Prostate gland (tissue), 2 donors: ENCODE data around the gene DOCK7. TPM values are rescaled to one million over a fixed set of nuclear protein-coding genes. Genes with fewer than 3 reads are reported as not detected.
A peak's percentile ranks its signal among the peaks of the same experiment; 100 is the strongest.
"Not testable (repeated sequence)": the region's sequence is repeated elsewhere in the genome, so short reads cannot be mapped to it uniquely, and the experiment has no call there.

Experiments
- DNase-seq: peaks from one replicate; pipeline ENCODE4 v3.0.0-alpha.2; 2019; ENCODE audit warnings: low spot score
- H3K27ac ChIP-seq, 2 donors: fragments of 200-600 bp; sonication (generic); 2 replicates each; pipeline ENCODE4 v1.5.1; 2017 to 2019
- H3K27me3 ChIP-seq: fragments of 200-600 bp; sonication (generic); replicated peaks from 2 replicates; pipeline ENCODE4 v1.5.1; 2019; ENCODE audit not compliant: insufficient read depth
- H3K36me3 ChIP-seq, 2 donors: fragments of 200-600 bp; sonication (generic); 1 replicate in 1 of 2; 2 replicates in 1 of 2; pipeline versions ENCODE4 v1.5.1 to v1.8.1; 2017 to 2019
- H3K4me1 ChIP-seq: fragments of 200-600 bp; sonication (generic); replicated peaks from 2 replicates; pipeline ENCODE4 v1.5.1; 2019
- H3K4me3 ChIP-seq, 2 donors: fragments of 200-600 bp; sonication (generic); 2 replicates each; pipeline ENCODE4 v1.5.1; 2017 to 2019
- H3K9me3 ChIP-seq: fragments of 200-600 bp; sonication (generic); 2 replicates; pipeline ENCODE4 v1.5.1; 2017
- POLR2A ChIP-seq: fragments of 450-650 bp; IDR thresholded peaks from one replicate; pipeline ENCODE4 v1.6.1; 2016; ENCODE audit warnings: antibody characterized with exemption, mild to moderate bottlenecking
- POLR2AphosphoS5 ChIP-seq: sonication (generic); formaldehyde crosslinking; IDR thresholded peaks from one replicate; pipeline ENCODE4 v1.6.1; 2017; ENCODE audit warnings: antibody characterized with exemption
- WGBS: methylation state at CpG from one replicate; pipeline ENCODE4 v1.1.5; 2018; 5-methylcytosine and 5-hydroxymethylcytosine counted together
- intact Hi-C: fragments of 100-400 bp; cut with DNase I; formaldehyde crosslinking; loops from one replicate; pipeline ENCODE4 v1.14.2; 2022
- total RNA-seq, 2 donors: library from RNA; depleted of rRNA; stranded (reverse); fragments of >200 nt; gene quantifications; one replicate each; pipeline ENCODE4 v1.1.0, GENCODE V29; 2016
- TF ChIP-seq, protein P1 (sequence below), 4 experiments: fragments of 200-600 bp in 2 of 4; fragments of 450-650 bp in 2 of 4; sonication (generic) in 2 of 4; IDR thresholded peaks; 1 replicate in 3 of 4; 2 replicates in 1 of 4; pipeline ENCODE4 v1.5.1; 2016 to 2019; ENCODE audit warnings: antibody characterized with exemption in 4 of 4, mild to moderate bottlenecking in 2 of 4, moderate library complexity in 2 of 4

Gene DOCK7
- total RNA-seq, 2 donors from 2014 or later: 43.4 to 56.4 TPM

DNA sequence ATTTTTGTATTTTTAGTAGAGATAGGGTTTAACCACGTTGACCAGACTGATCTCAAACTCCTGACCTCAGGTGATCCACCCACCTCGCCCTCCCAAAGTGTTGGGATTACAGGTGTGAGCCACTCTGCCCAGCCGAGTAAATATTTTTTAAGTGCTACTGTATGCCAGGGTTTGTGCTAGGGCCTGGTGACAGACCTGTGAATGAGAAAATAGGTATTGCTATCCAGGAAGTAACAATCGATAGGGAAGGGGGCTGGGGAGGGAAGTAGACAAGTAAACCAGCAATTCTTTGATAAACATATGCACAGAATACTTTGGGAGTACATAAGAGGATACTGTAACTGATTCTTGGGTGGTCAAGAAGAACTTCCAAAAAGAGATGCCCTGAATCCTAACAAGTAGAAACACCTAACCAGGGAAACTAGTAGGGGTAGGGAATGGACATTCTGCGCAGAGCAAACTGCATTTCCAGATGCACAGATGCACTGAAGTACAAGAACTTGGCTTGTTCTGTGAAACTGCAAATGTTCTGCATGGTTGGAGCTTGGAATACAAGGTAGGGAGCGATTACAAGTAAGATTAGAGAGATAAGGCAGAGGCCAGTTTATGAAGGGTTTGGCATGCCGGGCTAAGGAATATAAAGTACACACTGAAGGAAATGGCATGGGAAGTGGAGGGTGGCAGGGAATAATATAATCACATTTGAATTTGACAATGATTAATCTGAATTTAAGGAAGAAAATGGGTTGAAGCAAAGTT lies 19.0 kb upstream of the DOCK7 start:
- no peaks in the 10 kb centered on the region for H3K27me3 ChIP-seq
- 53% methylated on average over 6 of the region's 7 CpGs for WGBS
- H3K4me1 ChIP-seq: peaks cover 3% of the 10 kb centered on the region
- H3K36me3 ChIP-seq: no peaks in the 10 kb centered on the region
- TF ChIP-seq, protein P1, sequence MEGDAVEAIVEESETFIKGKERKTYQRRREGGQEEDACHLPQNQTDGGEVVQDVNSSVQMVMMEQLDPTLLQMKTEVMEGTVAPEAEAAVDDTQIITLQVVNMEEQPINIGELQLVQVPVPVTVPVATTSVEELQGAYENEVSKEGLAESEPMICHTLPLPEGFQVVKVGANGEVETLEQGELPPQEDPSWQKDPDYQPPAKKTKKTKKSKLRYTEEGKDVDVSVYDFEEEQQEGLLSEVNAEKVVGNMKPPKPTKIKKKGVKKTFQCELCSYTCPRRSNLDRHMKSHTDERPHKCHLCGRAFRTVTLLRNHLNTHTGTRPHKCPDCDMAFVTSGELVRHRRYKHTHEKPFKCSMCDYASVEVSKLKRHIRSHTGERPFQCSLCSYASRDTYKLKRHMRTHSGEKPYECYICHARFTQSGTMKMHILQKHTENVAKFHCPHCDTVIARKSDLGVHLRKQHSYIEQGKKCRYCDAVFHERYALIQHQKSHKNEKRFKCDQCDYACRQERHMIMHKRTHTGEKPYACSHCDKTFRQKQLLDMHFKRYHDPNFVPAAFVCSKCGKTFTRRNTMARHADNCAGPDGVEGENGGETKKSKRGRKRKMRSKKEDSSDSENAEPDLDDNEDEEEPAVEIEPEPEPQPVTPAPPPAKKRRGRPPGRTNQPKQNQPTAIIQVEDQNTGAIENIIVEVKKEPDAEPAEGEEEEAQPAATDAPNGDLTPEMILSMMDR (IDR thresholded peaks at IDR 0.05): no peak
- TF ChIP-seq POLR2AphosphoS5: peak; percentile 49
- H3K27ac ChIP-seq: no peak overlapping the region
- peak; percentile 13 for DNase-seq
- intact Hi-C loops: no loop called here
- H3K4me3 ChIP-seq: no peak overlapping the region
- no peaks in the 10 kb centered on the region for H3K9me3 ChIP-seq

DNA sequence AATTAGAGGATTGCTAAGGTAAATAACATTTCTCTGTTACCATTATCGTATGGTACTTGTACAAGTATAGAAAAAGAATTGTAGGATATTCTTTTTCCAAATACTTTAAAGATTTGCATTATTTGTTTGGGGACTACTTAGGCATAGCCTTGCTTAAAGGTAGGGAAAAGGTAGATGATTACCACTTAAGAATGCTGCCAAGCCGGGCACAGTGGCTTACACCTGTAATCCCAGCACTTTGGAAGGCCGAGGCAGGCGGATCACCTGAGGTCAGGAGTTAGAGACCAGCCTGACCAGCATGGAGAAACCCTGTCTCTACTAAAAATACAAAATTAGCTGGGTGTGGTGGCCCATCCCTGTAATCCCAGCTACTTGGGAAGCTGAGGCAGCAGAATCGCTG lies 10.0 kb upstream of the DOCK7 start:
- intact Hi-C loops, DNase-seq, H3K27me3 ChIP-seq, H3K9me3 ChIP-seq, H3K4me1 ChIP-seq, H3K27ac ChIP-seq, H3K4me3 ChIP-seq, H3K36me3 ChIP-seq: not testable (repeated sequence)
- WGBS: 86% methylated on average over 5 of the region's 5 CpGs

DNA sequence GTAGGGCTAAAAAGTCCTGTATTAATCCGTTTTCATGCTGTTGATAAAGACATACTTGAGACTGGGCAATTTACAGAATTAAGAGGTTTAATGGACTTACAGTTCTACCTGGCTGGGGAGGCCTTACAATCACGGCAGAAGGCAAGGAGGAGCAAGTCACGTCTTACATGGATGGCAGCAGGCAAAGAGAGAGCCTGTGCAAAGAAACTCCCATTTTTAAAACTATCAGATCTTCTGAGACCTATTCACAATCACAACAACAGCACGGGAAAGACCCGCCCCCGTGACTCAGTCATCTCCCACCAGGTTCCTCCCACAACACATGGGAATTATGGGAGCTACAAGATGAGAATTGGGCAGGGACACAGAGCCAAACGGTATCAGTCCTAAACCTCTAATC lies 6.3 kb upstream of the DOCK7 start:
- DNase-seq, intact Hi-C loops, H3K9me3 ChIP-seq, H3K4me1 ChIP-seq, H3K27me3 ChIP-seq, H3K36me3 ChIP-seq, H3K4me3 ChIP-seq, H3K27ac ChIP-seq: not testable (repeated sequence)
- 91% methylated on average over 7 of the region's 7 CpGs for WGBS

DNA sequence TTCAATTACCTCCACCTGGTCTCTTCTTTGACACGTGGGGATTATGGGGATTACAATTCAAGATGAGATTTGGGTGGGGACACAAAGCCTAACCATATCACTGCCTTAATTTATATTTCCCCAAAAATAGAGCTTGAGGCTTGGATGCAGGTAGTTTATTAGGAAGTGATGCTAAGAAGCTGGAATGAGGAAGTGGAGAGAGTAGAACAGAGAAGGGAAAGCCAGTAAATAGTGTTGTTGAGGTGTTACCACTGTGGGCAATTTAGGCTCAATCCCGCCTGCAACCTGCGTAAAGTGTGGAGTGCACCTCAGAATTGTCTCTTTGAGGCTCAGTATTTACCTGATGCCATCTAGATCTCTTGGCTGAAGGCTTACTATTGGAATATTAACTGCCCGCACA lies 4.9 kb upstream of the DOCK7 start:
- intact Hi-C loops: no loop called here

DNA sequence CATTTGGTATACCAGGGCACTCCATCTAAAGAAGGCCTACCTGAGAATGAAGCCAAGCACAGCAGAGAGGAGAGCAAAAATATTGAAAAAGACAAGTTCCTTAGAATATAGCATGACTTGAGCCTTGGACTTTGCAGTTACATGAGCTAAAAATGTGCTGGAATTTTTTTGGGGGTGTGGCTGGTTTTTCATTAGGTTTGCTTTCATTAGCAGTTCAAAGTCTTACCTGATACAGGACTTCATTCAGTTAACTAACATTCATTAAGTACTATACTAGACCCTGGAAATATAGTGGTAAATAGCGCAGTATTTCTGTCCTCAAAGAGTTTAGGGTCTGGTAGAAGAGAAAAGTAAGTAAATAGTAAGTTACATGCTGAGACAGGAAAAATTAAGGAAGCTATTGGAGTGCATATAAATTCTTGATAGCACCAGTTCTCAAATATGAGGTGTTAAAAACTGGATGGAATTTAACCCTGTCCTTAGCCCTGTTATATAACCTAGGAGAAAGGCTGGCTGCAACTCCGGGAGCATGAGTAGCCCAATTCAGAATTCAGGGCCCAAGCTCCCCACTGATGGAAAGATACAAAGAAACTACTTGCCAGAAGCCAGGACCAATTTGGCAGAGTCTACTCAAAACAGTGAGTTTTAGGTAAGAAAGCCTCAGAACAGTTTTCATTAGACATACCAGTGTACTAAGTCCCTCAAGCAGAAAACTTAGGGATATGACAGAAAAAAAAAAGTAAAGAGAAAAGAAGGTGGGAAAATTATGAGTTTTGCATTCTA lies 3.1 kb upstream of the DOCK7 start:
- Histone ChIP-seq H3K9me3 (no peaks in the 10 kb centered on the region), H3K4me1 (peaks cover 6% of the 10 kb centered on the region), H3K4me3 (no peak overlapping the region), H3K36me3 (no peaks in the 10 kb centered on the region), H3K27ac (peak overlapping the region in 1 of 2 donors; percentile 48), H3K27me3 (no peaks in the 10 kb centered on the region)
- 42% methylated on average over 2 of the region's 2 CpGs for WGBS
- DNase-seq: no peak
- intact Hi-C loops: no loop called here
- TF ChIP-seq, protein P1 (IDR thresholded peaks at IDR 0.05): no peak
- TF ChIP-seq POLR2AphosphoS5 (no peak), POLR2A (no peak)

More for the DNA sequence above, 4.9 kb upstream of the DOCK7 start:
- no peaks in the 10 kb centered on the region for H3K36me3 ChIP-seq
- no peak overlapping the region for H3K4me3 ChIP-seq
- TF ChIP-seq POLR2AphosphoS5: no peak
- TF ChIP-seq, protein P1 (IDR thresholded peaks at IDR 0.05): no peak
- TF ChIP-seq POLR2A: no peak
- peaks cover 6% of the 10 kb centered on the region for H3K4me1 ChIP-seq
- no peaks in the 10 kb centered on the region for H3K27me3 ChIP-seq
- 96% methylated on average over 4 of the region's 4 CpGs for WGBS
- H3K27ac ChIP-seq: no peak overlapping the region
- DNase-seq: no peak
- no peaks in the 10 kb centered on the region for H3K9me3 ChIP-seq
